Activated CD4-positive, alpha-beta T cell treated with anti-CD3 and anti-CD28 coated beads, Interleukin-2, amount 50 U/mL, for 1 hour (primary cell): ENCODE data around the gene IFIT1.
"Not testable (repeated sequence)": the region's sequence is repeated elsewhere in the genome, so short reads cannot be mapped to it uniquely, and the experiment has no call there.

Experiments
- DNase-seq: peaks from one replicate; pipeline ENCODE4 v3.0.0-alpha.2; 2020

IFIT1 gene

GRCh38 chr10:89403043-89403442, 10.6 kb downstream of the IFIT1 start:
- no peak for DNase-seq

GRCh38 chr10:89404104-89405047, 12.0 kb downstream of the IFIT1 start:
- DNase-seq = no peak

GRCh38 chr10:89406178-89406577, 13.8 kb downstream of the IFIT1 start:
- DNase-seq = not testable (repeated sequence)

- not testable (repeated sequence) for DNase-seq
Measured at GRCh38 chr10:89407792-89408191, 15.4 kb downstream of the IFIT1 start.

GRCh38 chr10:89409282-89409681, 16.9 kb downstream of the IFIT1 start:
- DNase-seq = not testable (repeated sequence)

- not testable (repeated sequence) for DNase-seq
Measured at GRCh38 chr10:89410551-89410950, 18.1 kb downstream of the IFIT1 start.

- not testable (repeated sequence) for DNase-seq
Measured at GRCh38 chr10:89411135-89411534, 18.7 kb downstream of the IFIT1 start.

GRCh38 chr10:89412276-89412675, 19.9 kb downstream of the IFIT1 start:
- DNase-seq = peak; percentile 25

GRCh38 chr10:89413398-89413912, 21.0 kb downstream of the IFIT1 start:
- no peak for DNase-seq

GRCh38 chr10:89414146-89414878, 21.9 kb downstream of the IFIT1 start, which contains the start of gene IFIT5:
Gene IFIT5, plus strand, starts transcription at chr10:89414568. Its CDS starts 231 bp downstream, at chr10:89414799.
- DNase-seq = peak; percentile 56

- peak; percentile 44 for DNase-seq
Measured at GRCh38 chr10:89414879-89415821, 22.7 kb downstream of the IFIT1 start.

GRCh38 chr10:89416465-89416864, 24.0 kb downstream of the IFIT1 start:
- no peak for DNase-seq

- peak; percentile 13 for DNase-seq
Measured at GRCh38 chr10:89419548-89419947, 27.1 kb downstream of the IFIT1 start.

GRCh38 chr10:89421018-89421476, 28.6 kb downstream of the IFIT1 start:
- no peak for DNase-seq

- no peak for DNase-seq
Measured at GRCh38 chr10:89425000-89425399, 32.6 kb downstream of the IFIT1 start.

- DNase-seq = no peak
Measured at GRCh38 chr10:89426230-89426868, 33.9 kb downstream of the IFIT1 start.

GRCh38 chr10:89427629-89428028, 35.2 kb downstream of the IFIT1 start:
- no peak for DNase-seq

- no peak for DNase-seq
Measured at GRCh38 chr10:89428877-89429276, 36.5 kb downstream of the IFIT1 start.

- no peak for DNase-seq
Measured at GRCh38 chr10:89431977-89432376, 39.6 kb downstream of the IFIT1 start.

- DNase-seq = no peak
Measured at GRCh38 chr10:89438525-89438924, 46.1 kb downstream of the IFIT1 start.

GRCh38 chr10:89440226-89441009, 48.0 kb downstream of the IFIT1 start:
- DNase-seq = no peak
